Prostate gland (tissue), 2 donors: ENCODE measurements around the gene F2RL2.

ENCODE experiments used
- POLR2A ChIP-seq: fragments of 450-650 bp; IDR thresholded peaks from one replicate; pipeline ENCODE4 v1.6.1; 2016; ENCODE audit warnings: antibody characterized with exemption, mild to moderate bottlenecking
- TF ChIP-seq, protein P1 (sequence below), 4 experiments: fragments of 200-600 bp in 2 of 4; fragments of 450-650 bp in 2 of 4; sonication (generic) in 2 of 4; IDR thresholded peaks; 1 replicate in 3 of 4; 2 replicates in 1 of 4; pipeline ENCODE4 v1.5.1; 2016 to 2019; ENCODE audit warnings: antibody characterized with exemption in 4 of 4, mild to moderate bottlenecking in 2 of 4, moderate library complexity in 2 of 4

DNA sequence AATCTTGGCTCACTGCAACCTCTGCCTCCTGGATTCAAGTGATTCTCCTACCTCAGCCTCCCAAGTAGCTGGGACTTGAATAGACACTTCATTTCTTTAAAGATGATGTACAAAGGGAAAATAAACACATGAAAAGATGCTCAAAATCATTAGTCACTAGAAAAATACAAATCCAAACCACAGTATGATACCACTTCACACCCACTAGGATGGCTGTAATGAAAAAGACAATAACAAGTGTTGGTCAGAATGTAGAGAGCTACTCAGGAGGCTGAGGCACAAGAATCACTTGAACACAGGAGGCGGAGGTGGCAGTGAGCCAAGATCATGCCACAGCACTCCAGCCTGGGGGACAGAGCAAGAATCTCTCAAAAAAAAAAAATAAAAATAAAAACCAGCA, 13.0 kb downstream of the F2RL2 start:
- no peak for TF ChIP-seq POLR2A
- TF ChIP-seq, protein P1, sequence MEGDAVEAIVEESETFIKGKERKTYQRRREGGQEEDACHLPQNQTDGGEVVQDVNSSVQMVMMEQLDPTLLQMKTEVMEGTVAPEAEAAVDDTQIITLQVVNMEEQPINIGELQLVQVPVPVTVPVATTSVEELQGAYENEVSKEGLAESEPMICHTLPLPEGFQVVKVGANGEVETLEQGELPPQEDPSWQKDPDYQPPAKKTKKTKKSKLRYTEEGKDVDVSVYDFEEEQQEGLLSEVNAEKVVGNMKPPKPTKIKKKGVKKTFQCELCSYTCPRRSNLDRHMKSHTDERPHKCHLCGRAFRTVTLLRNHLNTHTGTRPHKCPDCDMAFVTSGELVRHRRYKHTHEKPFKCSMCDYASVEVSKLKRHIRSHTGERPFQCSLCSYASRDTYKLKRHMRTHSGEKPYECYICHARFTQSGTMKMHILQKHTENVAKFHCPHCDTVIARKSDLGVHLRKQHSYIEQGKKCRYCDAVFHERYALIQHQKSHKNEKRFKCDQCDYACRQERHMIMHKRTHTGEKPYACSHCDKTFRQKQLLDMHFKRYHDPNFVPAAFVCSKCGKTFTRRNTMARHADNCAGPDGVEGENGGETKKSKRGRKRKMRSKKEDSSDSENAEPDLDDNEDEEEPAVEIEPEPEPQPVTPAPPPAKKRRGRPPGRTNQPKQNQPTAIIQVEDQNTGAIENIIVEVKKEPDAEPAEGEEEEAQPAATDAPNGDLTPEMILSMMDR (IDR thresholded peaks at IDR 0.05), result no peak
